Astrocyte (in vitro differentiated cells and primary cell): ENCODE measurements around the gene SUGCT. TPM values are rescaled to one million over a fixed set of nuclear protein-coding genes. Genes with fewer than 3 reads are reported as not detected.
A peak's percentile ranks its signal among the peaks of the same experiment; 100 is the strongest.

Experiments used
- DNase-seq: peaks from one replicate; pipeline ENCODE4 v3.0.0-alpha.2; 2010; ENCODE audit warnings: low read depth
- FAIRE-seq: peaks from 2 replicates; lab custom pipeline; 2011; peaks lifted over from hg19 to GRCh38; lab: Jason Lieb, UNC
- H2AFZ ChIP-seq: 2 replicates; pipeline ENCODE4 v1.6.0; 2012; ENCODE audit warnings: low read depth, low read length, inconsistent platforms
- H3K27ac ChIP-seq: 2 replicates; pipeline ENCODE4 v1.5.1; 2011; ENCODE audit warnings: low read depth, low read length, inconsistent platforms
- H3K27me3 ChIP-seq: 2 replicates; pipeline ENCODE4 v1.6.0; 2011; ENCODE audit warnings: low read length, inconsistent platforms; ENCODE audit not compliant: insufficient read depth
- H3K36me3 ChIP-seq: 2 replicates; pipeline ENCODE4 v1.5.1; 2011; ENCODE audit warnings: low read length, inconsistent platforms; ENCODE audit not compliant: insufficient read depth
- H3K4me1 ChIP-seq: 2 replicates; pipeline ENCODE4 v1.5.1; 2011; ENCODE audit warnings: low read length, inconsistent platforms; ENCODE audit not compliant: insufficient read depth
- H3K4me2 ChIP-seq: 2 replicates; pipeline ENCODE4 v1.6.0; 2012; ENCODE audit warnings: low read length, inconsistent platforms
- H3K4me3 ChIP-seq: 2 replicates; pipeline ENCODE4 v1.5.1; 2011; ENCODE audit warnings: low read depth, mild to moderate bottlenecking, low read length, inconsistent platforms; ENCODE audit not compliant: insufficient read depth
- H3K79me2 ChIP-seq: 2 replicates; pipeline ENCODE4 v1.6.0; 2012; ENCODE audit warnings: mild to moderate bottlenecking, low read length, inconsistent platforms; ENCODE audit not compliant: insufficient read depth
- H3K9ac ChIP-seq: 2 replicates; pipeline ENCODE4 v1.6.0; 2012; ENCODE audit warnings: mild to moderate bottlenecking, low read length, inconsistent platforms
- H3K9me3 ChIP-seq: 2 replicates; pipeline ENCODE4 v1.5.1; 2012; ENCODE audit warnings: low read depth, mild to moderate bottlenecking, low read length, inconsistent platforms; ENCODE audit not compliant: insufficient read depth
- H4K20me1 ChIP-seq: 2 replicates; pipeline ENCODE4 v1.6.0; 2012; ENCODE audit warnings: low read length, inconsistent platforms; ENCODE audit not compliant: insufficient read depth
- H3K27ac Mint-ChIP-seq: one replicate; pipeline ENCODE4 v1.8.0; 2021; ENCODE audit warnings: mild to moderate bottlenecking, mixed read lengths; ENCODE audit not compliant: unreplicated experiment
- H3K27me3 Mint-ChIP-seq: one replicate; pipeline ENCODE4 v1.8.0; 2021; ENCODE audit warnings: low read depth, mixed read lengths; ENCODE audit not compliant: unreplicated experiment
- H3K36me3 Mint-ChIP-seq: one replicate; pipeline ENCODE4 v1.8.0; 2021; ENCODE audit warnings: low read depth, mixed read lengths; ENCODE audit not compliant: unreplicated experiment
- H3K4me1 Mint-ChIP-seq: one replicate; pipeline ENCODE4 v1.8.0; 2021; ENCODE audit warnings: low read depth, mixed read lengths; ENCODE audit not compliant: unreplicated experiment
- H3K4me3 Mint-ChIP-seq: one replicate; pipeline ENCODE4 v1.8.0; 2021; ENCODE audit warnings: mild to moderate bottlenecking, moderate library complexity, mixed read lengths; ENCODE audit not compliant: unreplicated experiment
- H3K9me3 Mint-ChIP-seq: one replicate; pipeline ENCODE4 v1.8.0; 2021; ENCODE audit warnings: mild to moderate bottlenecking, mixed read lengths; ENCODE audit not compliant: unreplicated experiment
- EZH2 ChIP-seq: IDR thresholded peaks from 2 replicates; pipeline ENCODE4 v1.6.1; 2012; ENCODE audit warnings: mild to moderate bottlenecking, low read length, inconsistent platforms; ENCODE audit not compliant: insufficient read depth
- total RNA-seq: library from RNA; stranded (reverse); gene quantifications from 2 replicates; pipeline ENCODE4 v1.2.1, GENCODE V29; 2021
- TF ChIP-seq, protein P1 (sequence below): IDR thresholded peaks from 2 replicates; pipeline ENCODE4 v1.5.1; 2011; ENCODE audit warnings: low read depth, mild to moderate bottlenecking, inconsistent platforms, low read length, moderate library complexity; ENCODE audit not compliant: insufficient read depth

SUGCT gene
- total RNA-seq, 1 donor from 2014 or later: 15.5 TPM

DNA sequence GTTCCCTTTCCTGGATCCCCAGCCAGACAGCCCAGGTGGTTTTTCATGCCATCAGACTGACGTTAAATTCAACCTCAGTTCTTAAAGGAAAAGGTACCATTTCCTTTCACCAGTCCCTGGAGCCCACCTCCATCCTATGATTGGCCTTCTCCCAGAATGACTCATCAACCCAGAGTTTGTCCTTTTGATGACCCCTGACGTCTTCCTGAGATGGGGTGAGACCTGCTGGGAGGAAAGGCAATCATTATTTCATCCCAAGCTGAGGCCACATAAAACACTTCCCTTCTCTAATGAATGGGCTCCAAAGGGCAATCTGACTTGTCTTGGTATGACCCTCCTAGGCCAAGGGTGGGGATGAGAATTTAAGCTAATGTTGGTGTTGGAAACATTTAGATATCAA is 750.7 kb downstream of the SUGCT start:
- H3K4me3 Mint-ChIP-seq: no peak overlapping the region
- no peak overlapping the region for H3K4me3 ChIP-seq
- FAIRE-seq (no peak), DNase-seq (peak; percentile 44)
- H3K27ac ChIP-seq: peak overlapping the region; percentile 58
- H3K79me2 ChIP-seq: no peaks in the 10 kb centered on the region
- H3K27me3 ChIP-seq: no peaks in the 10 kb centered on the region
- H3K9me3 ChIP-seq: no peaks in the 10 kb centered on the region
- H3K4me2 ChIP-seq: peak overlapping the region; percentile 0
- peaks cover 4% of the 10 kb centered on the region for H3K4me1 Mint-ChIP-seq
- no peak overlapping the region for H3K27ac Mint-ChIP-seq
- H3K36me3 ChIP-seq: no peaks in the 10 kb centered on the region
- H3K9ac ChIP-seq: no peak overlapping the region
- H3K36me3 Mint-ChIP-seq: peaks cover 3% of the 10 kb centered on the region
- no peak for TF ChIP-seq EZH2
- TF ChIP-seq, protein P1, sequence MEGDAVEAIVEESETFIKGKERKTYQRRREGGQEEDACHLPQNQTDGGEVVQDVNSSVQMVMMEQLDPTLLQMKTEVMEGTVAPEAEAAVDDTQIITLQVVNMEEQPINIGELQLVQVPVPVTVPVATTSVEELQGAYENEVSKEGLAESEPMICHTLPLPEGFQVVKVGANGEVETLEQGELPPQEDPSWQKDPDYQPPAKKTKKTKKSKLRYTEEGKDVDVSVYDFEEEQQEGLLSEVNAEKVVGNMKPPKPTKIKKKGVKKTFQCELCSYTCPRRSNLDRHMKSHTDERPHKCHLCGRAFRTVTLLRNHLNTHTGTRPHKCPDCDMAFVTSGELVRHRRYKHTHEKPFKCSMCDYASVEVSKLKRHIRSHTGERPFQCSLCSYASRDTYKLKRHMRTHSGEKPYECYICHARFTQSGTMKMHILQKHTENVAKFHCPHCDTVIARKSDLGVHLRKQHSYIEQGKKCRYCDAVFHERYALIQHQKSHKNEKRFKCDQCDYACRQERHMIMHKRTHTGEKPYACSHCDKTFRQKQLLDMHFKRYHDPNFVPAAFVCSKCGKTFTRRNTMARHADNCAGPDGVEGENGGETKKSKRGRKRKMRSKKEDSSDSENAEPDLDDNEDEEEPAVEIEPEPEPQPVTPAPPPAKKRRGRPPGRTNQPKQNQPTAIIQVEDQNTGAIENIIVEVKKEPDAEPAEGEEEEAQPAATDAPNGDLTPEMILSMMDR: no peak
- no peaks in the 10 kb centered on the region for H4K20me1 ChIP-seq
- H3K9me3 Mint-ChIP-seq: peaks cover under 1% of the 10 kb centered on the region
- H3K4me1 ChIP-seq: peaks cover 17% of the 10 kb centered on the region
- no peak overlapping the region for H2AFZ ChIP-seq
- H3K27me3 Mint-ChIP-seq: peaks cover 2% of the 10 kb centered on the region

DNA sequence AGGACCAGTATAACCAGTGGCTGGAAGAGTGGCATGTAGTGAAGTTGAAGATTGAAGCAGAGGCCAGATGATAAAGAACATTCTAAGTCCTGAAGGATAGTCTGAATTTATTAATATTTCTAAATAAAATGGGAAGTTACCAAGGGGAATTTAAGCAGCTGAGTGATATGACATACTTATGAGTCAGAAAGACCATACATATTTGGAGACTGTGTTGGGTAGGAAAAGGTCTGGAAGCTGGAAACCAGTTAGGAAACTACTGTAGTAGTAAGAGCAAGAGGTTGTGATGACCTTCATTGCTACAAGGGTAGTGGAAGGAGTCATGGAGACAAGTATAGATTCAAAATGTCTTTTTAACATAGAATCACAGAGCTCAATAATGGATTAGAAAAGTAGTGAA is 752.3 kb downstream of the SUGCT start:
- no peaks in the 10 kb centered on the region for H3K27me3 ChIP-seq
- H3K27ac ChIP-seq: peak overlapping the region; percentile 42
- Mint-ChIP-seq H3K4me1 (peaks cover 4% of the 10 kb centered on the region), H3K27me3 (peaks cover 2% of the 10 kb centered on the region), H3K9me3 (peaks cover 10% of the 10 kb centered on the region), H3K36me3 (peaks cover 3% of the 10 kb centered on the region), H3K4me3 (no peak overlapping the region), H3K27ac (no peak overlapping the region)
- no peak overlapping the region for H3K4me3 ChIP-seq
- TF ChIP-seq, protein P1: no peak
- no peak for TF ChIP-seq EZH2
- H3K36me3 ChIP-seq: no peaks in the 10 kb centered on the region
- peaks cover 14% of the 10 kb centered on the region for H3K4me1 ChIP-seq
- no peak for FAIRE-seq
- H3K9ac ChIP-seq: no peak overlapping the region
- H3K9me3 ChIP-seq: no peaks in the 10 kb centered on the region
- H3K4me2 ChIP-seq: peak overlapping the region; percentile 2
- no peak overlapping the region for H2AFZ ChIP-seq
- H3K79me2 ChIP-seq: no peaks in the 10 kb centered on the region
- no peaks in the 10 kb centered on the region for H4K20me1 ChIP-seq
- peak; percentile 53 for DNase-seq

DNA sequence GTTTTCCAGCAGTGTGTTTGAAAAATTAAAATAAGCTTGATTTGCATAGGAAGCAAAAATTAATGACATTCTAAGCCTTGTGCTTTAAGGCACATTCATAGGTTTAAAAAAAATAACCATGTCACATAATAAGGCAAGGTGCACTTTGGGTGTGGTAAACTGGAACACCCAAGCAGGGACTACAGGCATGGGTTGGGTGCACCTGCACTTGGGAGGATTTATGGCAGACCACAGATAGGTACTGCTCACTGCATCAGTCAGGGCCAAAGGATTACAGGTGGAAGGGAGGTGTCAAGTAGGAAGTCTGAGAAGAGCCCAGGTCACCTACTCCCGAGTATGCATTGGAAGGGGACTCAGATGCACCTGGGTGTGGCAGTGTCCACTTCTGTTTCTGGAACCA is 753.7 kb downstream of the SUGCT start:
- no peaks in the 10 kb centered on the region for H3K36me3 ChIP-seq
- peaks cover 4% of the 10 kb centered on the region for H3K4me1 Mint-ChIP-seq
- DNase-seq: no peak
- no peaks in the 10 kb centered on the region for H3K27me3 ChIP-seq
- no peak overlapping the region for H3K9ac ChIP-seq
- H3K4me1 ChIP-seq: peaks cover 14% of the 10 kb centered on the region
- peaks cover 2% of the 10 kb centered on the region for H3K27me3 Mint-ChIP-seq
- no peak overlapping the region for H3K4me3 Mint-ChIP-seq
- no peak overlapping the region for H3K4me2 ChIP-seq
- no peaks in the 10 kb centered on the region for H4K20me1 ChIP-seq
- no peak overlapping the region for H3K4me3 ChIP-seq
- peaks cover 3% of the 10 kb centered on the region for H3K36me3 Mint-ChIP-seq
- no peak for FAIRE-seq
- H3K27ac ChIP-seq: no peak overlapping the region
- TF ChIP-seq, protein P1: no peak
- no peak for TF ChIP-seq EZH2
- peaks cover 10% of the 10 kb centered on the region for H3K9me3 Mint-ChIP-seq
- H3K9me3 ChIP-seq: no peaks in the 10 kb centered on the region
- H3K27ac Mint-ChIP-seq: no peak overlapping the region
- H2AFZ ChIP-seq: no peak overlapping the region
- H3K79me2 ChIP-seq: no peaks in the 10 kb centered on the region
